ENCODE results near the gene TEAD2. TPM values are rescaled to one million over a fixed set of nuclear protein-coding genes. Genes with fewer than 3 reads are reported as not detected.

The TEAD2 gene
- polyA plus RNA-seq (2014; cell fraction: cytosol; rRNA removed), result 20.1 and 28.3 TPM in 2 replicates
- 14.1 and 16.2 TPM in 2 replicates for polyA plus RNA-seq (2014; cell fraction: nucleus; rRNA removed)

DNA sequence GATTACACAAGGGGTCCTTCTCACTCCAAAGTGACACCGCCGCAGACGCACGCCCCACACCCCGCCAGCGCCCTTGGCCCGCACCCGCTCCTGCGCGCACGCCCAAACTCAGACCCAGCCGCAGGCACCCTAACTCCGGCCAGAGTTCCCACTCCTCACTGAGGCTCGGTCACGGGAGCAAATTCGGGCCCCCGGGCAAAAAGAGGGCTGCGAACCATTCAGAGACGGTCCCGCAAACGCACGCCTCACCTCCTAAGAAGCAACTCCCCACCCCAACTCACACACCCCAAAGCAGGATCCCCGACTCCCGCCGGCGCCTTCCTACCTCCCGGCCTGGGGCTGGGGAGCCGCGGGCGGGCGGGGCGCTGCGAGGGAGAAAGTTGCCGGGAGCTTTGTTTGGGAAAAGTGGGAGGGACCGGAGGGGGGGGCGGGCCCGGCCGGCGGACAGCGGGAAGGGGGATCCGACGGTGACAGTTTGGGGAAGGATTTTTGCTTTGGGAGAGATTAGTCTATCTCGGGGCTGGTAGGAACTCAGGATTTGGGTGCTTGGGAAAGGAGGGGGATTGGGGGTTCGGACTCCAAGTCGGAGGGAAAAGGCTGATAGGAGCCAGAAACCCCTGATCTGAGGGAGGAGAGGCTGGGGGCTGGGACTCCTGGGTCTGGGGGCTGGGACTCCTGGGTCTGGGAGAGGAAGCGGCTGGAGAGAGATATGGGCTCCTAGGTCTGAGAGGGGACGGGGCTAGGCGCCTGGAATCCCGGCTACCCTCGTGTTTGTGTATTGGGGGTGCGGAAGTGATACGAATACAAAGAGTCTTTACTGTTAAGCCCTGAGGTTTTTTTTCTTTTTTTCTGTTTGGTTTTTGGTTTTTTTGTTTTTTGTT, at the start of gene TEAD2:
TEAD2 (minus strand) TSS at position 369 of the 881 bp plus-strand sequence. CDS start 2,341 bp downstream, outside the sequence.
- no peak for DNase-seq (ENCODE audit: low spot score)

DNA sequence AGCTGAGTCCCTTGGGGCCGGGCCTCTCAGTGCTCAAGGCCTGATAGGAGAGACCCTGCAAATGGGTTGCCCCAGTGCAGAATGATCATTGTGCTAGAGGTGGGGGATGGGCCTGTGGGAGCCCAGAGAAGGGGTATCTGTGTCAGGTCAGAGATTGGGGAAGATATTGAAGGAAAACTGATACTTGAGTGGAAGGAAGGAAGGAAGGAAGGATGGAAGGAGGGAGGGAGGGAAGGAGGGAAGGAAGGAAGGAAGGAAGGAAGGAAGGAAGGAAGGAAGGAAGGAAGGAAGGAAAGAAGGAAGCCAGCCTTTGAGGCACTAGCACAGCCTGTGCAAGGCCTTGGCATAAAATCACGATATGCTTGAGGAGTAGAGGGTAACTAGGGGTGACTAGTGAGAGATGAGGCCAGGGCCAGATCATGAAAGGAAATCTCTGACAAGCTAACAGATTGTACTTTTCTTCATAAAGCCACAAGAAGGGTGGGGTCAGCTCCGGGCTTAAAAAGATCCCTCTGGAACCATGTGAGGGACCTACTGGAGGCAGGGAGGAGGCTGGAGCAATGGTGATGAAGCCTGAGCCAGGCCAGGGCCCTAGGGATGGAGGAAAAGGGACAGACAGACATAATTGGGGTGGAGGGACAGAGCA, 49.6 kb upstream of the TEAD2 start:
- DNase-seq (ENCODE audit: low spot score), result no peak

DNA sequence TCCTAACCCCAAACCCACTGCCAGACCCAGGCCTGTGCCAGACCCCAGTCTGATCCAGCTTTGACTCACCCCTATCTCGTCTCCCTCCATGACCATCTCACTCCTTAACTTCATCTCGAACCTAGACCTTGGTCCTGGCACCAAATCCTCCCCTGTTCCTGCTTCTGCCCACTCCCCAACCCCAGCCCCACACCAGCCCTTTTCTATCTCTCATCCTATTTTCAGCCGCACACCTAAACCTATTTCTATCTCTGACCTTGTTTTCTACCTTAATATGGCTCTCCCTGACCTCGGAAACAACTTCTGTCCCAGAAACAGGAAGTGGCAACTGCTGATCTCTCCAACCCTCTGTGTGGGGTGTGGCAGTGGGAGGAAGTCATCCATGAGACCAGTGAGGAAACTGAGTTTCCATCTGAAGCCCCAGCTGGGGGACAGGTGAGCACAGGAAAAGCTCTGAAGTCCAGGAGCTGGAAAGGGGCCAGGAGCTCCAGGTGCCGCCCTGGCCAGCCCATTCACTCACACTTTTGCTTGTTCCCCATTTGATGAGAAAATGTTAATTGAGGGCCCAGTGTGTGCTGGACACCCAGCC, 47.3 kb upstream of the TEAD2 start:
- DNase-seq (ENCODE audit: low spot score), result no peak

DNA sequence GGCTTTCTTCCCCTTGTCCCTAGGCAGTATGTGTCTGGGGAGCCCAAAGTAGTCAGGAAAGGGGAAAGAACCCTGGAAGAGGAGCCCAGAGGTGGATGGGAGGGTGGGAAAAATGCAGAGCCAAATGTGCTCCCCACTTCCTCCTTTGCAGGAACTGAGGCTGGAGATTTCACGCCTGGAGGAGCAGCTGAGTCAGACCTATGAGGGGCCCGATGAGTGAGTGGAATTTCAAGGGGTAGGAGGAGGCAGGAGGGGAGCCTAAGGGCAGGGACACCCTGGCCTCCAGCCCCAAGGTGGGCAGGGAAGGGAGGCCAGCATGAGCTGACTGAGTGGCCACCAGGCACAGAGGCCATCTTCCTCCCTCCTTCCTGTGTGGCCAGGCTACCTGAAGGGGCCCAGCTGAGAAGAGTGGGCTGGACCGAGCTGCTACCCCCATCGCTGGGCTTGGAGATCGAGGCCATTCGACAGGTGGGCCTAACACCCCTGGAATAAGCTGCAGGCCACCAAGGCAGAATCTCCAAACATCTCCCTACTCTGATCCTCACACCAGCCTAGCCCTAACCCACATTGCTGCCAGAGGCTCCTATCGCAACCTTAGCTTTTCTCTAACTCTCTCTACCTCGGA, 46.7 kb upstream of the TEAD2 start:
- DNase-seq (ENCODE audit: low spot score), result no peak

DNA sequence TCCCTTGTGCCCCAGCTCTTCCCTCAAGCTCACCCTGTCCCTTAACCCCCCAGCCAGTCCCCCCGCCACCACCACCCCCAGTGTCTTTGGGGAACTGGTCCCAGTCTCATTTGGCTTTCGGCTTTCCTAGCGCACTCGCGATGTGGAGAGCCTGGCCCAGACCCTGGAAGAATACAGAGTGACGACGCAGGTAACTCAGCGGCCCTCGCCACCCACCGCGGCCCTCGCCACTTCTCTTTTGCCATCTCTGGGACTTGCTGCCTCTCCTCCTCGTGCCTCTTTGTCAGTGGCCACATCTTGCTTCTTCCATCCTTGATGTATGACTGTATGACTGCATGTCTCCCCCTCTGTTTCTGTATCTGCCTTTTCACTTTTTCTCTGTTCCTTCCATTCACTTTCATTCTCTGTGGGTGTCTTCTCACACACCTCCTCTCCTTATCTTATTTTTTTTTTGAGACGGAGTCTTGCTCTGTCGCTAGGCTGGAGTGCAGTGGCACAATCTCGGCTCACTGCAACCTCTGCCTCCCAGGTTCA, 45.3 kb upstream of the TEAD2 start:
- no peak for DNase-seq (ENCODE audit: low spot score)

DNA sequence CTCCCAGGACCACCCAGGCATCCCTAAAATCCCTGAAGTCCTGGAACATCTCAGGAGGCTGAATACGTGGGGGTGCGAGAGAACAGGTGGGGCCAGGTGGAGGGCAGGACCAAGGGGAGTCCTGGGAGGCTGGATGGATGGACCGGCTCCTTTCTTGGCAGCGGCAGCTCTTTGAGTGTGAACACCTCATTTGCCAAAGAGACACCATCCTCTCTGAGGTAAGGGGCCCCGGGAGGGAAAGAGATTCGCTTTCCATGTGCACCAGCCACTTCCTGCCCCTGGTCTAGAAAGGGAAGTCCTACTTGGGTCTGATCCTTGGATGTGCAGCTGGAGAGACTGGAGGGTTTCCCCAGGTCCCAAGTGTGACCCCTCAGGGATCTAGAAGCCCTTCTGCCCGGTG, 44.9 kb upstream of the TEAD2 start:
- no peak for DNase-seq (ENCODE audit: low spot score)

DNA sequence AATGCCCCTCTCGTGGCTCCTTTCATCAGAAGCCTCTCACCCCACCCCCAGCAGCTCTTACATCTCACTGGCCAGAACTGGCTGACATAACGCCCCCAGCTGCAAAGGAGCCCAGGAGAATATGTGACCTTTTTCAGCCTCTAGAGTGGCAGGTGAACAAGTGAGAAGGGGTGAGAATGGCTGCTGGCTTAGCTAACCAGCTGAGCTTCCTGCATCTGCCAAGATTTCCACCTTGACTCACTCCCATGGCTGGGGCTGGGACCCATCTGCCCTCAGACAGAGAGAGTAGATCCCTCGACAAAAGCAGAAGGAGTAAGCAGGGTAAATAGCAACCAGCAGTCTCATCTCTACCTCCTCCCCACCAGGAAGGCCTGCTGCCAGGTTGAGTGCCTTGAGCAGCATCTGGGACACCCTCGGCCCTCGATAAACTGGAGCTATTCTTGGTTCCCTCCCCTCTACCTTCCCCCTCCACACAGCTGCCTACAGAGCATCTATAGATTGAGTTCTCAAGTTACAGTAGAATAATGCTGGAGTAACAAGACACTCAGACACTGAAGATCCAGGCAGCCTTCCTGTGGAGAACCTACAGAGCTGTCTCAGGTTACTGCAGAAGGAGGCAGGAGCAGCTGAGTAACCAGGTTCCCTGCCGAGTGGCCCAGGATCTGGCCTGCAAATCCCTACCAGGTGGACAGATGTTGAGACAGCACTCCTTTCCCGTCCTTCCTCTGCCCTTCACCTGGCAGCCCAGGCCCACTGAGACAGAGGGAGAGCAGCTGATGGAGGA, 41.4 kb upstream of the TEAD2 start:
- DNase-seq (ENCODE audit: low spot score), result no peak

DNA sequence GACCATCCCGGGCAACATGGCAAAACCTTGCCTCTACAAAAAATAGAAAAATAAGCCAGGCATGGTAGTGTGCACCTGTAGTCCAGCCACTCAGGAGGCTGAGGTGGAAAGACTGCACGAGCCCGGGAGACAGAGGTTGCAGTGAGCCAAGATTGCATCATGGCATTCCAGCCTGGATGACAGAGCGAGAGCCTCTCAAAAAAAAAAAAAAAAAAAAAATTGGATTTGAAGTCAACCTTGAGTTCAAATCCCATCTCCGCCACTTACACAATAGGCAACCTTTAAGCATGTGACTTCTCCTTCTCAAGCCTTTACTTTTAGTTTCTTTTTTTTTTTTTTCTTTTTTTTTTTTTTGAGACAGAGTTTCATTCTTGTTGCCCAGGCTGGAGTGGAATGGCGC, 37.8 kb upstream of the TEAD2 start:
- no peak for DNase-seq (ENCODE audit: low spot score)

DNA sequence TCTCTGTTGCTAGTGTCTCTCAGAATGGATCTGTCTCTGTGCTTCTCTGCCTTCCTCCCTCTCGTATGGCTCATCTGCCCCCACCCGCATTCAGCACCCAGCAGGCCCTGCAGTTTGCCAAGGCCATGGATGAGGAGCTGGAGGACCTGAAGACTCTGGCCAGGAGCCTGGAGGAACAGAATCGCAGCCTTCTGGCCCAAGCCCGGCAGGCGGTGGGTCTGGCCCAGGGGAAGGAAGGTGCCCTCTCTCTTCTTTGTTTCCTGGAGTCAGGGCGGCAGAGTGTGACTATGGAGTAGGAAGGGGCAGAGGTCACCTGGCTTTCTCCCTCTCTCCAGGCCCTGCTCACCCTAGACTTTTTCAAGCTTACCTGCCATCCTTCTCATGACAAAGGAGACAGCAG, 36.7 kb upstream of the TEAD2 start:
- DNase-seq (ENCODE audit: low spot score), result no peak

DNA sequence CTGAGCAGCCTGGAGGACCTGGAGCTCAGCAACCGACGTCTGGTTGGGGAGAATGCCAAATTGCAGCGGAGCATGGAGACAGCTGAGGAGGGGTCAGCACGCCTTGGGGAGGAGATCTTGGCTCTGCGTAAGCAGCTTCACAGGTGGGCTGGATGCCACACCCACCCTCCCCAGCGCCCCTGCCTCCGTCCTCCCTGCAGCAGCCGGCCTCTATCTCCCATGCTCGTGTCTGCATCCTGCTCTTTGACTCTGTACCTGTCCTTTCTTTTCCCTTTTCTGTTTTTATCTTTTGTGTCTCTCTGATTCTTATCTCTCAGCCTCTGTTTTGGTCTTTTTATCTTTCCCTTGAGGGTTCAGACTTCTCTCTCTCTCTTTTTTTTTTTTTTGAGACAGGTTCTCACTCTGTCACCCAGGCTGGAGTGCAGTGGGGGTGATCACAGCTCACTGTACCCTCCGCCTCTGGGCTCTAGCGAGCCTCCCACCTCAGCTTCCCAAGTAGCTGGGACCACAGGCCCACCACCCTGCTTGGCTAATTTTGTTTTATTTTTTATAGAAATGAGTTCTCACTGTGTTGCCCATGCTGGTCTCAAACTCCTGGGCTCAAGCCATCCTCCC, 35.9 kb upstream of the TEAD2 start:
- no peak for DNase-seq (ENCODE audit: low spot score)

DNA sequence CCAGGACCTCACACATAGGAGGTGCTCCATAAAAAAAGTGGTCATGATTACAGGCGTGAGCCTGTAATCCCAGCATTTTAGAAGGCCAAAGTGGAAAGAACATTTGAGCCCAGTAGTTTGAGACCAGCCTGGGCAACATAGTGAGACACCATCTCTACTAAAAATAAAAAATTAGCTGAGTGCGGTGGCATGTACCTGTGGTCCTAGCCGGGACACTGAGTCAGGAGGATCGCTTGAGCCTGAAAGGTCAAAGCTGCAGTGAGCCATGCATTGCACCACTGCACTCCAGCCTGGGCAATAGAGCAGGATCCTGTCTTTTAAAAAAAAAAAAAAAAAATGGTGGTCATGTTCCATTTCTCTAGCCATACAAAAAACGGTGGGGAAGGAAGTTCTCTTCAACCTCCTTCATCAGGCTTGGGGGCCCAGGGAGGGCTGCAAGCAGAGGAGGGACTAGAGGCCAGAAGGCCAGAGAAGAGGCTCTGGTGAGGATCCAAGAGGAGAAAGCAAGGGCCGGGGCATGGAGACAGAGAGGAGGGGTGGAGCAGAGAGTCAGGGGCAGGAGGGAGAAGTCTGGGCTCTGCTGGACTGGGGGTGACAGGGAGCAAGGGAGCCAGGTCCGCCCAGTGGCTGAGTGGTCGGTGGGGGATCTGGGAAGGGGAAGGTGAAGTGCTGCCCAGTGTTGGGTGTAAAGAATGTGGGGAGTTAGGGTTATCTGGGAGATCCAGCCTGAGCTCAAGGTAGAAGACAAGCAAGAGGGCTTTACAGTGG, 34.7 kb upstream of the TEAD2 start:
- no peak for DNase-seq (ENCODE audit: low spot score)

DNA sequence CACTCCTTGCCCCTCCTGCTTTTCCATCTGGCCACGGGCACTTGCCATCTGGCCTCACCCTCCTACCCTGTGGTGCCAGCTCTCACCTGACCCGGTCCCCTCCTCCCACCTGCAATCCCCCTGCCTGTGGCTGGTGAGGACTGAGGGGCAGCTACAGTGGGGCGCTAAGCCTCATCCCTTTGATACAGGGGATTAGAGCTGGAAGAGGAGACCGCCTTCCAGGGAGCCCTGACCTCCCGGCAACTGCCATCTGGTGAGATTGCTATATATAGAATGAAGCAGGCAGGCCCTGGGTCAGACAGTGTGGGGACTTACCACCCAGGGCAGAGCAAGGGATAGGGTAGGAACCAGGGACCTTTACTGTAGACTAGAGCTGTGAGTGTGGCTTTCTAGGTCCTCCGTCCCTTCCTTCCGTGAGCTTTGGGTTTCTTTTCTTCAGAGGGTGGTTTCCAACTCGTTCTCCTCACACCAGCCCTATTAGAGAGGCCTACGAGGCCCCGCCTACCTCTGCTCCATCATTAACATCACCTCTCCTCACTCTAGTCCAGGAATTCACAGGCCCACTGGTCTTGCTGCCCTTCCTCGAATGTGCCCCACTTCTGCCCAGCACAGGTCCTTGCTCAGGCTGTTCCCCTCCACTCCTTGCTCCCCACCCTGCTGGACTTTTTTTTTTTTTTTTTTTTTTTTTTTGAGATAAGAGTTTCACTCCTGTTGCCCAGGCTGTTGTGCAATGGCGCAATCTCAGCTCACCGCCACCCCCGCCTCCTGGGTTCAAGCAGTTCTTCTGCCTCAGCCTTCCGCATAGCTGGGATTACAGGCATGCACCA, 33.6 kb upstream of the TEAD2 start:
- no peak for DNase-seq (ENCODE audit: low spot score)

DNA sequence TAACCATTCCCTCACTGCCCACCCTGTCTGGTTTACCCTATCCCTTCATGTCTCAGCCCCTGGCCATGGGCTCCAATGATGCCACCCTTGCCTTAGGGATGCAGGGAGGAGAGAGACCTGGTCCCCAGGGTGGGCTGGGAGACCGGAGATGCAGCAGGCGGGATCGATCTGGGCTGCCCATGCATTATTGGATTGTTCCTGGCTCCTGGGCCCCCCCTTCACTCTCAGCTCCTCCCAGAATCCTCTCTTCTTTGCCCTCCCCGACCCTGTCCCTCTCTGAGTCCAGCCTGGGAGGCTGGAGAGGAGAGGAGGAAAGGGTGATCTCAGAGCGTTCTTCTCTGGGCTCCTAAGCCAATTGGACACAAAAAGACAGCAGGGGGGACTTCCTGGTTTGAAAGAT, 31.7 kb upstream of the TEAD2 start:
- no peak for DNase-seq (ENCODE audit: low spot score)

DNA sequence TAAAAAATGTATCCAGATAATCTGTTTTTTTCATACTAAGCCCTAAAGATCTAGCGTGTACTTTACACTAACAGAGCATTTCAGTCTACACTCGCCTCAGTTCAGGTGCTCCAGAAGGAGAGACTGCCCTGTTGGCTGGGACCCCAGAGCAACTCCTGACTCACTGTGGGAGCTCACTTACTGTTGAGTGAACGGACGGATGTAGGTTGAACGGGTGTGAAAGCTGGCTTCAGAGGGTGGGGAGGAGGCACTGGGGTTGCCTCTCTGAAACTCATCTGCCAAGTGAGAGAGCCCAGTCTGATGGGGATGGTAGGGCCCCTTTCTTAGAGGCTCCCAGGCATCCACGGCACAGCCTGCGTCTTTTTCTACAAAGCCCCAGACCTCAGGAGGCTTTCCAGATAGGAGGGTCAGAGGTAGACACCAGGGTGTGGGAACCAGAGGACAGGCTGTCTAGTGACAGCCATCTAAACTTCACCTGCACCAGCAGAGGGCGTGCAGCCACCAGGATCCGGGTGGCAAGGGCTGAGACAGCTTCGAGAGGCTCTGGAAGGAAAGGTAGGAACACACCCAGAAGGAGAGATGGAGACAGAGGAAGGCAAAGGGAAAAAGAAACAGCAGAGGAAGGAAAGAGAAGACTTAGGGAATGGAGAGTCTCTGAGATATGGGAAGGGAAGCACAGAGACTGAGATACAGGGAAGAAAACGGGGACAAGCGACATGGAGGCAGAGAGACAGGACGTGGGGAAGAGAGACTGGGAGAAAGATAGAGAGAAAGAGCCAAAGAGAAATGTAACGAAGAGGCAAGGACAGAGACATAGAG, 29.6 kb upstream of the TEAD2 start:
- DNase-seq (ENCODE audit: low spot score), result peak; percentile 71

DNA sequence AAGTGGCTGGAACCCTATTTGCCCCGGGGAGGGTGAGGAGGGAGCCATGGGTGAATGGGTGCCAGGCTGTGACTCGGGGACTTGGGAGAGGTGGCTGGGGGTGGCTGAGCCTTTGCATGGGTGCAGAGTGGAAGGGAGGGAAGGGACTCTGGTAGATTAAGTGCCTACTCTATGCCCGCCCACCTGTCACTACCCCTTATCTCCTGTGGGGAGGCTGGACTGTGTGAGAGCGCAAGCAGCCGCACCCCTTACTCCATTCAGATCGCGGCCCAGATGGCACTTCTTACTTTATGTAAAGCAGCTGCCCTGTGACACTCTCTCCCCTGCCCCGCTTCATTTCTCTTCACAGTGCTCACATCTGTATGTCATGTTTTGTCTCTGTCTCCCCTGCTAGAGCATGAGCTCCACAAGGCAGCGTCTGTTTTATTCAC, 28.7 kb upstream of the TEAD2 start:
- DNase-seq (ENCODE audit: low spot score), result no peak

DNA sequence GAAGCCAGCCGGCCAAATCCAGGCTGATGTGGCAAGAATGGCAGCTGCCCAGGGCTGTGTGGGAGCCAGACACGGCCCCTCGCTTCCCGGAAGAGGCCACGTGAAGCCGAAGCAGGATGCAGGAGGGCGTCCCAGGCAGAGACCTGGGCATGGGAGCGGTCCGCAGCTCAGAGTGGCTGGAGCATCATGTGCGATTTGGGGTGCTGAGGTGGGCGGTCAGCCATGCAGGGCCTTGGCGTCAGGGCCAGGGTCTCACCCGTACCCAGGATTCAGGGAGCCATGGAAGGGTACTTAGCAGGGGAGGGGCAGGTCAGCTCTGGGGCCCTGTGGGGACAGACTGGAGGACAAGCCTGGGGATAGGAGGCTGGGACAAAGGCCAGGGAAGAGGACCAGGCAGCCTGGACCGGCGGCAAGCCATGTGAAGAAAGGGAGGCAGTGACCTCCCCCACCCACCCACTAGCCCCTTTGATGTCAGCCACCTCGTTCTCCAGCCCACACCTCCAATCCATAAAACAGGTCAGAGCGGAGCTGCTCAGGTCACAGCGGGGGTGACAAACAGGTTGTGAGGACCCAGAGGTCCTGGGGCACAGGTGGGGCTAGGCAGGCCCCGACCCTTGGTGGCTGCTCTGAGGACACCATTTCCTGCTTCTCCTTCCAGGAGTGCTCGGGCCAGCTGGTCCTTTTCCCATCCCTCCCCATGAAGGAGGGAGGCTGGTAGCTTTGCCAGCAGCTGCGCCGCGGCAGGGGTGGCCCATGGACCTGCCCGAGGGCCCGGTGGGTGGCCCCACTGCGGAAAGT, 28.1 kb upstream of the TEAD2 start:
- no peak for DNase-seq (ENCODE audit: low spot score)

DNA sequence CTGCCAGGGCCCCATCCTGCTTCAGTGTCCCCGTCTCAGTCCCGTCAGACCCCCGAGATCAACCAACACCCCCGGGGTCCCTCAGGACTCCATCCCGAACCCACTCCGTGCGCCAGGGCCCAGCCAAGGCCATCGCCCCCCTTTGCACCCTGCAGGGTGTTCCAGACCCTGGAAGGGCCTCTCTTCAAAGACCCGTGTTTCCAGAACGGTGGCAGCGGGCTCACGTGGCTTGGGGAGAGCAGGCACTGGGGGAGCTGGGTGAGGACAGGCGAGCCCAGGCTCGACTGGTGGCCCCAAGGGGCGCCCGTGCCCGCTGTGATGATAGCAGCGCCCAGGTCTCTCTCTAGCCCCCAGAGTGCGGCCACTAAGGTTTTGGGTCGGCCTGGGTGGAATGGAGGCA, 27.2 kb upstream of the TEAD2 start:
- no peak for DNase-seq (ENCODE audit: low spot score)

All from SK-N-DZ (cell line).